Measurements from ENCODE around the gene ARSA. TPM values are rescaled to one million over a fixed set of nuclear protein-coding genes. Genes with fewer than 3 reads are reported as not detected.
"Not testable (repeated sequence)": the region's sequence is repeated elsewhere in the genome, so short reads cannot be mapped to it uniquely, and the experiment has no call there.

ARSA gene
- total and polyA plus RNA-seq, 4 experiments from 2014 or later: 7.8 to 86.8 (median 48.1) TPM

DNA sequence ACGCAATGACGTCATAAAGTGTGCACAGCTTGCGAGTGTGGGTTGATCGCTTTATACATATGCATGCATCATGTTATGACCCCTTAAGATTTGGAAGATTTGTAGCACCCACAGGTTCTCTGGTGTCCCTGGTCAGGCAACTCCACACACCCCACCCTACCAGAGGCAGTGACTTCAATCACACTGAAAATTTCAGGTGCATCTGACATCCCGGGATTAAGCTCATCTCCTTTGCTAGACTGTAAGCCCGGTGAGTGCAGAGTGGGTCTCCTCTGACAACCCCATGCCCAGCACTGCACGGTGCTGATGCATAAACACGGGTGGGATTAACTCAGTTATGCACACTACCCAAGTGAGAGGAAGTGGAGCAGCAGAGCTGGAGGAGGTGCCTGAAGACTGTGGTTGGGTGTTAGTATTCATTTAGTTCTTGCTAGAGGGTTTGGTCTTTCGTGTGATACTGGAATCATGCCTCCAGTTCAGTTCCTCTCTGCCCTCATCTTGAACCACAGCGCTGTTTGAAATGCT, 6.5 kb downstream of the ARSA start:
- no peaks in the 10 kb centered on the region for H3K9me3 ChIP-seq (ENCODE audit: control insufficient read depth in 1 of 2, low read length in 2 of 2)
- peak overlapping the region; percentile 85 for H3K27ac ChIP-seq (ENCODE audit: low read depth, low read length)
- H3K27ac Mint-ChIP-seq: peak overlapping the region; percentile 94 to 99 (median 99)

DNA sequence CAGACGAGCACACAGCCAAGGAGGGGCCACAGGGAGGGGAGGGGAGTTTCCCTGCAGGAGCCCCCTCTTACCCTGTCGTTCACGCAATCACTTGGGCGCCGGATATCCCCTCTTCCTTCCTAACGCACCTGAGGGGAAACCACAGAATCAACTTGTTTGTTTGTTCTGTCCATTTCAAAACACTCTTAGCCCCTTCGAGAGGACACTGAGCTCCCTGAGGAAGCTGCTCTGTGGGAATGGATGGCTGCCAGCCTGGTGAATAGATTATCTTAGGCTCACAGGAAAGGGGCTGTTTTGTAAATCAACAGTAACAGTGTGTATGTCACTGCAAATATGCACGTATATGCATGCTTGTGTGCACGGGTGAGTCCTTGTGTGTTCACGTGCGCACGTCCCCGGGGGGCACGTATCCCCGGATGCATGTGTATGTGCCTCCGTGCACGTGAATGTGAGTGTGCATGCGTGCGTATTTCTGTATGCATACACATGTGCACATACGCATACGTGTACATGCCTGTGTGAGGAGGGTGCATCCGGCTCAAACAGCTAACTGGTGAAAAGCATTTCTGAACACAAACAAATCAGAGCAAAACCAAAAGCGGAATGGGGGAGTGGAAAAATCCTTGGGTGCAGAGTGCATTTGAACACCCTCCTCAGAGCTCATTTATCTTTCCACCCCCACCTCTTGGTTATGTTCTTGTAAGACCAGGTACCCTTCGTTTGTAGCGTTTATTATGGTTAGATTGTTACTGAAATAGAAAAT, 7.2 kb downstream of the ARSA start:
- CTCF ChIA-PET (ENCODE audit: partially characterized antibody): interaction anchor here (0.6 to 5.8 kb wide), 35 partner anchors 9 to 379 kb away, joined by 3 to 58 read pairs (median 6); partner anchors contain the start of genes HDAC10, KLHDC7B, LMF2 and NCAPH2
- no peaks in the 10 kb centered on the region for H3K9me3 ChIP-seq (ENCODE audit: control insufficient read depth in 1 of 2, low read length in 2 of 2)
- peak overlapping the region; percentile 12 to 80 for H3K4me3 ChIP-seq (ENCODE audit: low read length in 2 of 2)
- Mint-ChIP-seq H3K27me3 (no peaks in the 10 kb centered on the region), H3K9me3 (peaks cover 0 to 2% (median 0%) of the 10 kb centered on the region in 8 donors), H3K4me1 (peaks cover 21 to 37% (median 29%) of the 10 kb centered on the region in 4 donors), H3K4me3 (peak overlapping the region; percentile 91 to 96 (median 93)), H3K27ac (peak overlapping the region; percentile 94 to 99 (median 99)), H3K36me3 (peaks cover 0 to 11% of the 10 kb centered on the region in 2 donors)
- H3K27me3 ChIP-seq (ENCODE audit: insufficient read depth, low read length): no peaks in the 10 kb centered on the region
- peak overlapping the region; percentile 85 for H3K27ac ChIP-seq (ENCODE audit: low read depth, low read length)
- H3K36me3 ChIP-seq (ENCODE audit: insufficient read depth, low read length): peaks cover 9% of the 10 kb centered on the region
- peaks cover 34% of the 10 kb centered on the region for H3K4me1 ChIP-seq (ENCODE audit: insufficient read depth, low read length)
- POLR2A ChIA-PET (ENCODE audit: partially characterized antibody): interaction anchor here (0.6 to 5.1 kb wide), 49 partner anchors 10 to 660 kb away, joined by 3 to 160 read pairs (median 4); partner anchors contain the start of genes CHKB, DENND6B, HDAC10 and KLHDC7B
- DNase-seq: peak; percentile 77 to 95 (median 83)
- intact Hi-C loops (cut with micrococcal nuclease): loop anchor here (1.0 to 2.0 kb wide), 13 partner anchors 38 to 430 kb away; partner anchors contain the start of genes CHKB, HDAC10, MAPK11 and NCAPH2

More for the DNA sequence above, 6.5 kb downstream of the ARSA start:
- Mint-ChIP-seq H3K4me3 (peak overlapping the region; percentile 91 to 96 (median 93)), H3K9me3 (peaks cover 0 to 2% (median 0%) of the 10 kb centered on the region in 8 donors), H3K4me1 (peaks cover 21 to 39% (median 30%) of the 10 kb centered on the region in 4 donors), H3K36me3 (peaks cover 0 to 12% of the 10 kb centered on the region in 2 donors), H3K27me3 (no peaks in the 10 kb centered on the region)
- Histone ChIP-seq H3K27me3 (ENCODE audit: insufficient read depth, low read length) (no peaks in the 10 kb centered on the region), H3K36me3 (ENCODE audit: insufficient read depth, low read length) (peaks cover 9% of the 10 kb centered on the region), H3K4me1 (ENCODE audit: insufficient read depth, low read length) (peaks cover 37% of the 10 kb centered on the region), H3K4me3 (ENCODE audit: low read length in 2 of 2) (peak overlapping the region; percentile 49 to 80)
- ChIA-PET CTCF (ENCODE audit: partially characterized antibody) (interaction anchor here (0.9 to 5.8 kb wide), 29 partner anchors 9 to 380 kb away, joined by 3 to 58 read pairs (median 7); partner anchors contain the start of genes HDAC10, LMF2, NCAPH2 and SCO2), POLR2A (ENCODE audit: partially characterized antibody) (interaction anchor here (0.6 to 5.1 kb wide), 44 partner anchors 9 to 661 kb away, joined by 3 to 160 read pairs (median 5); partner anchors contain the start of genes CHKB, DENND6B, HDAC10 and KLHDC7B)
- peak; percentile 67 to 79 (median 70) for DNase-seq
- intact Hi-C loops (cut with micrococcal nuclease): loop anchor here (1.0 to 2.0 kb wide), 9 partner anchors 39 to 431 kb away; partner anchors contain the start of genes CHKB, HDAC10, MAPK11 and PPP6R2

DNA sequence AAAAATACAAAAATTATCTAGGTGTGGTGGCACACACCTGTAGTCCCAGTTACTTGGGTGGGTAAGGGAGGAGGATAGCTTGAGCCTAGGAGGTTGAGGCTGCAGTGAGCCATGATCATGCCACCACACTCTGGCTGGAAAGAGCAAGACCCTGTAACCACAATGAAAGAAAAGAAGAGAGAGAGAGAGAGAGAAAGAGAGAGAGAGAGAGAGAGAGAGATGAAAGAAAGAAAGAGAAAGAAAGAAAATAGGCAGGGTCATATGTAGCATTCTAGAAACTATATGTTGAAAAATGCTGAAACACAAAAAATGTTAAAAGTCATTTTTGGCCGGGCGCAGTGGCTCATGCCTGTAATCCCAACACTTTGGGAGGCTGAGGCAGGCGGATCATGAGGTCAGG, 13.7 kb downstream of the ARSA start:
- Mint-ChIP-seq H3K27ac (peak overlapping the region in 2 of 7 donors; percentile 22 to 35), H3K27me3 (peaks cover 5 to 11% of the 10 kb centered on the region in 2 donors)
- intact Hi-C loops (cut with micrococcal nuclease); H3K9me3 ChIP-seq (ENCODE audit: control insufficient read depth in 1 of 2, low read length in 2 of 2); H3K27ac ChIP-seq (ENCODE audit: low read depth, low read length); H3K4me1 Mint-ChIP-seq; H3K36me3 ChIP-seq (ENCODE audit: insufficient read depth, low read length); H3K27me3 ChIP-seq (ENCODE audit: insufficient read depth, low read length); H3K9me3 Mint-ChIP-seq; H3K4me1 ChIP-seq (ENCODE audit: insufficient read depth, low read length); H3K4me3 ChIP-seq (ENCODE audit: low read length in 2 of 2); H3K36me3 Mint-ChIP-seq; H3K4me3 Mint-ChIP-seq; CTCF ChIA-PET (ENCODE audit: partially characterized antibody); DNase-seq: not testable (repeated sequence)
- POLR2A ChIA-PET (ENCODE audit: partially characterized antibody): interaction anchor here (0.7 kb wide), 2 partner anchors 104 to 186 kb away, joined by 4 to 6 read pairs; no protein-coding TSS in a partner anchor

DNA sequence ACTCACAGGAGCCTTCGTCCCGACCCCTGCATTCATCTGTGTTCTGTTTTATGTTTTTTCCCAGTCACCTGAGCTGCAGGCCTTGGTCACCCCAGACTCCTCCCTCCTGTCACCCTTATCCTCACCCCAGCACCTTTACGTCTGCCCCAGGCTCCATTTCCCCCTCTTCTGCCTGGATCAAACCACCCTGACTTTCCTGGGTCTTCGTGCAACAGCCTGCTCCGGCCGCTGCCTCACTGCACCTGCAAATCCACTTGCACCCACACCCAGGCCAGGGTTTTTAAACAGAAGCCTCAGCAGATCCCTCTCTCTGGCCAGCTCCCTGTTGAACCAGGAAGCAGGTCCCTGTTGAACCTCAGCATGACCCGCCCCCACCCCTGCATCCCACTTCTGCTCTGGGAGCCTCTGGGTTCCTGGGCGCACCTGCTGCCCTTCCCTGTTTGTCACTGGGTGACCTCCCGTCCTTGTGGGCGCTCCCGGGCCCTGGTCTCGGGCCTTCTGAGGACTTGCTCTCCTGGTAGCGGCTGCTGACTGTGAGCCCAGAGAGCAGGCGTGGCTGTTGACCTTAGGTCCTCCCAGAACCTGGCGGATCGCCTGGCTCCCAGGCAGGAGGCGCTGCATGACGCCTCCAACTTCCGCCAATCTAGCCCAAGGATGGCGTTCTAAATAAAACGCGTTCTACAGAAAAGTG, 14.5 kb downstream of the ARSA start:
- H3K9me3 Mint-ChIP-seq: no peaks in the 10 kb centered on the region
- no peaks in the 10 kb centered on the region for H3K4me1 ChIP-seq (ENCODE audit: insufficient read depth, low read length)
- no peak overlapping the region for H3K27ac ChIP-seq (ENCODE audit: low read depth, low read length)
- no peak for DNase-seq
- peak overlapping the region in 1 of 8 donors; percentile 25 for H3K4me3 Mint-ChIP-seq
- H3K27ac Mint-ChIP-seq: no peak overlapping the region
- ChIA-PET CTCF (ENCODE audit: partially characterized antibody) (no interaction called here), POLR2A (ENCODE audit: partially characterized antibody) (interaction anchor here (0.7 to 1.5 kb wide), 2 partner anchors 31 to 185 kb away, joined by 4 to 6 read pairs; partner anchors contain the start of gene CHKB)
- intact Hi-C loops (cut with micrococcal nuclease): no loop called here
- H3K9me3 ChIP-seq (ENCODE audit: control insufficient read depth in 1 of 2, low read length in 2 of 2): no peaks in the 10 kb centered on the region
- H3K4me1 Mint-ChIP-seq: peaks cover 0 to 4% (median 3%) of the 10 kb centered on the region in 4 donors
- H3K36me3 Mint-ChIP-seq: no peaks in the 10 kb centered on the region
- no peak overlapping the region for H3K4me3 ChIP-seq (ENCODE audit: low read length in 2 of 2)
- no peaks in the 10 kb centered on the region for H3K27me3 ChIP-seq (ENCODE audit: insufficient read depth, low read length)
- peaks cover 5 to 14% of the 10 kb centered on the region in 2 donors for H3K27me3 Mint-ChIP-seq
- H3K36me3 ChIP-seq (ENCODE audit: insufficient read depth, low read length): no peaks in the 10 kb centered on the region

DNA sequence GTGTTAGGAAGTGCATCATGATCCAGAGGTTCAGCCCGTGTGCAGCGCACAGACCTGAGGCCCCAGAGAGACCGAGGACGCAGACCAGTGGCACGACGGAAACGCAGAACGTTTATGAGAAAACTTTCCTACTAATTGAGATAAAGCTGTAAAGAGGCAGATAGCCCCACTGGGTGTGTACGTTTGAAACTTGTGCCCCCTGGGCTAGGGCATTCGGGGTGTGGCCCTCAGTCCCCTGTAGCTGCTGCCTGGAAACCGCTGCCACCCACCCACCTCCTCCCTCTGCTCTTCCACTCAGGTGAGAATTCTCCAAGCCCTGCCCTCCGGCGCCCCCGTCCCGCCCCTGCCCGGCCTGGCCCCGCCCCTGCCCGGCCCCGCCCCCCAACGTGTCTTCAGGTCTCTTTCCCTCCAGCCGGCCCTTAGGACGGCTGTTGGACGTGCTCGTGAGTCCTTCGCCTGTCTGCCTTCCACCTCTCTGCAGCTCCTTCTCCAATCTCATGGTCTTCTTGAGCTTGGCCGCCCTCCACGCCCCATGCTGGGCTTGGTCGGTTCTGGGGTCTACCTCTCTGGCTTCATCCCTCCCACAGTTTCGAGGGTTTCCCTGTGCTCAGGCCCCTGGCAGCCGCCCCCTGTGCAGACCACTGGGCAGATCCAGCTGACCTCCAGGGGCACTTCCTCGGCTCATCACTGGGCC, 15.3 kb downstream of the ARSA start:
- H3K9me3 Mint-ChIP-seq: no peaks in the 10 kb centered on the region
- no peak overlapping the region for H3K4me3 ChIP-seq (ENCODE audit: low read length in 2 of 2)
- H3K27ac Mint-ChIP-seq: no peak overlapping the region
- no peak overlapping the region for H3K4me3 Mint-ChIP-seq
- DNase-seq: no peak
- no peaks in the 10 kb centered on the region for H3K4me1 ChIP-seq (ENCODE audit: insufficient read depth, low read length)
- no peaks in the 10 kb centered on the region for H3K36me3 Mint-ChIP-seq
- intact Hi-C loops (cut with micrococcal nuclease): no loop called here
- H3K4me1 Mint-ChIP-seq: peaks cover 0 to 4% (median 3%) of the 10 kb centered on the region in 4 donors
- no peaks in the 10 kb centered on the region for H3K36me3 ChIP-seq (ENCODE audit: insufficient read depth, low read length)
- no peaks in the 10 kb centered on the region for H3K27me3 ChIP-seq (ENCODE audit: insufficient read depth, low read length)
- no peaks in the 10 kb centered on the region for H3K9me3 ChIP-seq (ENCODE audit: control insufficient read depth in 1 of 2, low read length in 2 of 2)
- no peak overlapping the region for H3K27ac ChIP-seq (ENCODE audit: low read depth, low read length)
- ChIA-PET POLR2A (ENCODE audit: partially characterized antibody) (interaction anchor here (1.5 kb wide), 1 partner anchor 30 kb away, joined by 4 read pairs; the partner anchor contains the start of gene CHKB), CTCF (ENCODE audit: partially characterized antibody) (interaction anchor here (1.2 kb wide), 1 partner anchor 360 kb away, joined by 4 read pairs; no protein-coding TSS in a partner anchor)
- H3K27me3 Mint-ChIP-seq: peaks cover 5 to 18% of the 10 kb centered on the region in 2 donors

DNA sequence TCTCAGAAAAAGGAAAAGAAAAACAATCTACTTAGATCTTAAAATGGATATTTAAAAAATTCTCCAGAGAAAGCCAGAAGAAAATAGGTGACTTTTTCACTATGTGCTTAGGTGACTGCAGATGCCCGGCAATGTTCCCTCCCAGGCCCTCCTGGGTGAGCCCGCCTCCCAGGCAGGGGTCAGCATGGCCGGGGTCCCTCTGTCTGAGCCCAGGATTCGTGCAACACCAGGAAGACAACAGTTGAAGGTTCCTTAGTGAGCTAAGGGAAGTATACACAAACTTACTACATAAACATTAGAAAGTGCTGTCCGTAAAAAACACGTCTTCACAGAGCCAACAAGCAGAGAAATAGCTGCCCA, 15.8 kb downstream of the ARSA start:
- peaks cover 10 to 23% of the 10 kb centered on the region in 2 donors for H3K27me3 Mint-ChIP-seq
- H3K27me3 ChIP-seq (ENCODE audit: insufficient read depth, low read length): no peaks in the 10 kb centered on the region
- H3K27ac ChIP-seq (ENCODE audit: low read depth, low read length): no peak overlapping the region
- intact Hi-C loops (cut with micrococcal nuclease): no loop called here
- H3K27ac Mint-ChIP-seq: no peak overlapping the region
- H3K36me3 ChIP-seq (ENCODE audit: insufficient read depth, low read length): no peaks in the 10 kb centered on the region
- H3K4me1 ChIP-seq (ENCODE audit: insufficient read depth, low read length): no peaks in the 10 kb centered on the region
- no peak for DNase-seq
- CTCF ChIA-PET (ENCODE audit: partially characterized antibody): interaction anchor here (1.2 kb wide), 1 partner anchor 359 kb away, joined by 4 read pairs; no protein-coding TSS in a partner anchor
- H3K4me3 ChIP-seq (ENCODE audit: low read length in 2 of 2): no peak overlapping the region
- H3K9me3 Mint-ChIP-seq: no peaks in the 10 kb centered on the region
- POLR2A ChIA-PET (ENCODE audit: partially characterized antibody): interaction anchor here (1.5 kb wide), 1 partner anchor 30 kb away, joined by 4 read pairs; the partner anchor contains the start of gene CHKB
- H3K4me3 Mint-ChIP-seq: no peak overlapping the region
- H3K36me3 Mint-ChIP-seq: no peaks in the 10 kb centered on the region
- peaks cover 0 to 4% (median 3%) of the 10 kb centered on the region in 4 donors for H3K4me1 Mint-ChIP-seq
- H3K9me3 ChIP-seq (ENCODE audit: control insufficient read depth in 1 of 2, low read length in 2 of 2): no peaks in the 10 kb centered on the region
